DOHH2 (cell line): ENCODE results near the gene GALNTL6.

Experiments
- H3F3A ChIP-seq: fragments of 200-600 bp; sonication (generic), shearing (Covaris generic); 2 replicates; pipeline ENCODE4 v1.6.0; 2016; ENCODE audit warnings: antibody characterized with exemption, mild to moderate bottlenecking; ENCODE audit not compliant: control insufficient read depth, insufficient read depth
- H3K27ac ChIP-seq: fragments of 200-600 bp; sonication (generic); 2 replicates; pipeline ENCODE4 v1.5.1; 2014; ENCODE audit warnings: low read depth, mild to moderate bottlenecking, low read length, moderate library complexity
- H3K27me3 ChIP-seq: fragments of 200-600 bp; sonication (generic); 2 replicates; pipeline ENCODE4 v1.6.1; 2014; ENCODE audit warnings: mild to moderate bottlenecking, low read length, mixed read lengths; ENCODE audit not compliant: control insufficient read depth
- H3K36me3 ChIP-seq: fragments of 200-600 bp; sonication (generic); 2 replicates; pipeline ENCODE4 v1.6.1; 2014; ENCODE audit warnings: mild to moderate bottlenecking, low read length, moderate library complexity, mixed read lengths; ENCODE audit not compliant: control insufficient read depth
- H3K4me1 ChIP-seq: fragments of 200-600 bp; sonication (generic); 2 replicates; pipeline ENCODE4 v1.6.1; 2014; ENCODE audit warnings: mild to moderate bottlenecking, low read length, mixed read lengths; ENCODE audit not compliant: control insufficient read depth
- H3K4me2 ChIP-seq: fragments of 200-600 bp; sonication (generic); 2 replicates; pipeline ENCODE4 v1.6.0; 2014; ENCODE audit warnings: mild to moderate bottlenecking, low read length, moderate library complexity
- H3K4me3 ChIP-seq: fragments of 200-600 bp; sonication (generic); 2 replicates; pipeline ENCODE4 v1.5.1; 2014; ENCODE audit warnings: mild to moderate bottlenecking, low read length, mixed read lengths
- H3K79me2 ChIP-seq: fragments of 200-600 bp; sonication (generic); 2 replicates; pipeline ENCODE4 v1.6.1; 2014; ENCODE audit warnings: mild to moderate bottlenecking, low read length, mixed read lengths; ENCODE audit not compliant: control insufficient read depth
- H3K9me2 ChIP-seq: fragments of 200-600 bp; sonication (generic); replicated peaks from 2 replicates; pipeline ENCODE4 v1.6.1; 2014; ENCODE audit warnings: mild to moderate bottlenecking, low read length, mixed read lengths; ENCODE audit not compliant: control insufficient read depth
- H3K9me3 ChIP-seq: fragments of 200-600 bp; sonication (generic); 2 replicates; pipeline ENCODE4 v1.6.1; 2014; ENCODE audit warnings: antibody characterized with exemption, low read length, mixed read lengths; ENCODE audit not compliant: control insufficient read depth, insufficient read depth
- H4K20me1 ChIP-seq: fragments of 200-600 bp; sonication (generic); 2 replicates; pipeline ENCODE4 v1.6.0; 2014; ENCODE audit warnings: low read depth, mild to moderate bottlenecking, antibody characterized with exemption, low read length, moderate library complexity; ENCODE audit not compliant: control insufficient read depth, insufficient read depth
- CTCF ChIP-seq: fragments of 200-600 bp; sonication (generic); IDR thresholded peaks from one replicate; pipeline ENCODE4 v1.5.1; 2014; ENCODE audit warnings: antibody characterized with exemption, mild to moderate bottlenecking, low read depth, low read length; ENCODE audit not compliant: poor library complexity, severe bottlenecking
- EZH2phosphoT487 ChIP-seq: fragments of 200-600 bp; sonication (generic); IDR thresholded peaks from 2 replicates; pipeline ENCODE4 v1.6.1; 2017; ENCODE audit warnings: borderline replicate concordance, mild to moderate bottlenecking, antibody characterized with exemption, low read length, moderate library complexity, mixed read lengths

GALNTL6 gene

GRCh38 chr4:173074501-173074946 is 1261.3 kb downstream of the GALNTL6 start:
- H3K4me2 ChIP-seq: no peak overlapping the region
- no peaks in the 10 kb centered on the region for H3K9me3 ChIP-seq
- no peak for TF ChIP-seq CTCF
- no peak for TF ChIP-seq EZH2phosphoT487
- no peak overlapping the region for H3K4me3 ChIP-seq
- no peaks in the 10 kb centered on the region for H3K4me1 ChIP-seq
- H3K27ac ChIP-seq: no peak overlapping the region
- H3K9me2 ChIP-seq: no peaks in the 10 kb centered on the region
- no peaks in the 10 kb centered on the region for H3K36me3 ChIP-seq
- H3K79me2 ChIP-seq: no peaks in the 10 kb centered on the region
- H4K20me1 ChIP-seq: no peaks in the 10 kb centered on the region
- 0 out of 2 replicates have a peak, but pooled peaks cover 4% of the 10 kb centered on the region for H3K27me3 ChIP-seq
- no peaks in the 10 kb centered on the region for H3F3A ChIP-seq

GRCh38 chr4:173076903-173077634 is 1263.9 kb downstream of the GALNTL6 start:
- no peaks in the 10 kb centered on the region for H3K79me2 ChIP-seq
- H4K20me1 ChIP-seq: no peaks in the 10 kb centered on the region
- TF ChIP-seq EZH2phosphoT487 (no peak), CTCF (no peak)
- no peaks in the 10 kb centered on the region for H3K36me3 ChIP-seq
- no peaks in the 10 kb centered on the region for H3K9me3 ChIP-seq
- H3K4me2 ChIP-seq: no peak overlapping the region
- H3K27me3 ChIP-seq: 0 out of 2 replicates have a peak, but pooled peaks cover 4% of the 10 kb centered on the region
- no peaks in the 10 kb centered on the region for H3F3A ChIP-seq
- no peak overlapping the region for H3K4me3 ChIP-seq
- no peaks in the 10 kb centered on the region for H3K4me1 ChIP-seq
- no peaks in the 10 kb centered on the region for H3K9me2 ChIP-seq
- no peak overlapping the region for H3K27ac ChIP-seq

GRCh38 chr4:173088144-173088543 is 1274.9 kb downstream of the GALNTL6 start:
- Histone ChIP-seq H3K9me2 (no peaks in the 10 kb centered on the region), H3K4me2 (no peak overlapping the region), H3K27me3 (no peaks in the 10 kb centered on the region), H3K9me3 (no peaks in the 10 kb centered on the region), H3K4me3 (no peak overlapping the region), H3F3A (no peaks in the 10 kb centered on the region), H4K20me1 (no peaks in the 10 kb centered on the region), H3K36me3 (no peaks in the 10 kb centered on the region), H3K79me2 (no peaks in the 10 kb centered on the region), H3K4me1 (peaks cover 13% of the 10 kb centered on the region; the same call in 1 of the 2 replicates), H3K27ac (no peak overlapping the region)
- no peak for TF ChIP-seq CTCF
- no peak for TF ChIP-seq EZH2phosphoT487
